Trophoblast cell (in vitro differentiated cells and primary cell): ENCODE measurements around the gene NOP53. TPM values are rescaled to one million over a fixed set of nuclear protein-coding genes. Genes with fewer than 3 reads are reported as not detected.

Source experiments
- DNase-seq, 2 donors: peaks; one replicate each; pipeline ENCODE4 v3.0.0-alpha.2; 2016
- H2AFZ ChIP-seq: 2 replicates; pipeline ENCODE4 v1.6.1; 2013; ENCODE audit warnings: low read length, moderate library complexity, mild to moderate bottlenecking; ENCODE audit not compliant: insufficient read depth, poor library complexity
- H2AK5ac ChIP-seq: 2 replicates; pipeline ENCODE4 v1.6.1; 2013; ENCODE audit warnings: mild to moderate bottlenecking, low read length
- H2BK120ac ChIP-seq: 2 replicates; pipeline ENCODE4 v1.6.1; 2013; ENCODE audit warnings: low read length, mild to moderate bottlenecking, moderate library complexity; ENCODE audit not compliant: insufficient read depth, poor library complexity
- H2BK12ac ChIP-seq: 2 replicates; pipeline ENCODE4 v1.6.1; 2013; ENCODE audit warnings: mild to moderate bottlenecking, low read length, moderate library complexity
- H2BK5ac ChIP-seq: 2 replicates; pipeline ENCODE4 v1.6.1; 2013; ENCODE audit warnings: low read length, low read depth, moderate library complexity, mild to moderate bottlenecking; ENCODE audit not compliant: poor library complexity
- H3K14ac ChIP-seq: 2 replicates; pipeline ENCODE4 v1.6.1; 2013; ENCODE audit warnings: mild to moderate bottlenecking, low read length
- H3K18ac ChIP-seq: 2 replicates; pipeline ENCODE4 v1.6.1; 2013; ENCODE audit warnings: mild to moderate bottlenecking, low read length
- H3K23ac ChIP-seq: 2 replicates; pipeline ENCODE4 v1.6.1; 2013; ENCODE audit warnings: low read length
- H3K27ac ChIP-seq: 2 replicates; pipeline ENCODE4 v1.5.1; 2013; ENCODE audit warnings: low read depth, mild to moderate bottlenecking, inconsistent platforms, low read length, moderate library complexity
- H3K27me3 ChIP-seq: 2 replicates; pipeline ENCODE4 v1.6.1; 2013; ENCODE audit warnings: inconsistent platforms, mild to moderate bottlenecking, low read length, moderate library complexity; ENCODE audit not compliant: insufficient read depth
- H3K36me3 ChIP-seq, 2 experiments: 1 replicate in 1 of 2; 2 replicates in 1 of 2; pipeline ENCODE4 v1.6.1; 2013; ENCODE audit warnings: low read length in 2 of 2, mild to moderate bottlenecking in 2 of 2, moderate library complexity in 1 of 2; ENCODE audit not compliant: insufficient read depth in 2 of 2, control insufficient read depth in 1 of 2
- H3K4ac ChIP-seq: 2 replicates; pipeline ENCODE4 v1.6.1; 2013; ENCODE audit warnings: low read depth, mild to moderate bottlenecking, low read length, moderate library complexity
- H3K4me1 ChIP-seq, 2 experiments: 1 replicate in 1 of 2; 2 replicates in 1 of 2; pipeline ENCODE4 v1.6.1; 2013; ENCODE audit warnings: low read length in 2 of 2, mild to moderate bottlenecking in 2 of 2, moderate library complexity in 1 of 2; ENCODE audit not compliant: insufficient read depth in 2 of 2, control insufficient read depth in 1 of 2
- H3K4me2 ChIP-seq: 2 replicates; pipeline ENCODE4 v1.6.1; 2013; ENCODE audit warnings: inconsistent platforms, mild to moderate bottlenecking, low read length, moderate library complexity
- H3K4me3 ChIP-seq: 2 replicates; pipeline ENCODE4 v1.5.1; 2013; ENCODE audit warnings: mild to moderate bottlenecking, low read depth, low read length, inconsistent platforms
- H3K79me1 ChIP-seq: one replicate; pipeline ENCODE4 v1.6.1; 2013; ENCODE audit warnings: low read length
- H3K79me2 ChIP-seq: 2 replicates; pipeline ENCODE4 v1.6.1; 2013; ENCODE audit warnings: low read length, mild to moderate bottlenecking; ENCODE audit not compliant: control insufficient read depth, insufficient read depth, poor library complexity
- H3K9ac ChIP-seq: 2 replicates; pipeline ENCODE4 v1.6.1; 2013; ENCODE audit warnings: mild to moderate bottlenecking, low read length
- H3K9me3 ChIP-seq: 2 replicates; pipeline ENCODE4 v1.6.1; 2013; ENCODE audit warnings: low read depth, mild to moderate bottlenecking, control low read depth, inconsistent platforms, low read length; ENCODE audit not compliant: insufficient read depth
- H4K12ac ChIP-seq: 2 replicates; pipeline ENCODE4 v1.6.1; 2013; ENCODE audit warnings: low read depth, mild to moderate bottlenecking, low read length, moderate library complexity
- H4K8ac ChIP-seq: 2 replicates; pipeline ENCODE4 v1.6.1; 2013; ENCODE audit warnings: low read depth, mild to moderate bottlenecking, low read length, moderate library complexity
- H4K91ac ChIP-seq: one replicate; pipeline ENCODE4 v1.6.1; 2013; ENCODE audit warnings: low read depth, mild to moderate bottlenecking, low read length, moderate library complexity
- WGBS: extraction: QIAGEN DNeasy Blood & Tissue Kit; methylation state at CpG from one replicate; pipeline ENCODE4 v1.1.7; 2013; ENCODE audit warnings: missing lambda C conversion rate; ENCODE audit not compliant: insufficient read length, insufficient coverage; ENCODE audit errors: extremely low coverage; 5-methylcytosine and 5-hydroxymethylcytosine counted together
- polyA plus RNA-seq: library from polyadenylated mRNA; stranded (reverse); fragments of 200-250 nt; gene quantifications from 2 replicates; pipeline ENCODE4 v1.2.3, GENCODE V29; 2013

Gene NOP53
- polyA plus RNA-seq = 244 and 253 TPM in 2 replicates

- Histone ChIP-seq H3K9me3 (no peaks in the 10 kb centered on the region), H3K4me2 (peak within 1 kb of the TSS; percentile 72), H2AFZ (peak within 1 kb of the TSS; percentile 97), H3K27me3 (no peaks in the 10 kb centered on the region), H4K12ac (peak within 1 kb of the TSS; percentile 99), H3K9ac (peak within 1 kb of the TSS; percentile 28), H3K14ac (peak within 1 kb of the TSS; percentile 92), H3K4me1 (peaks cover 4 to 6% of the 10 kb centered on the region in 2 experiments), H3K79me1 (peaks cover 10% of the 10 kb centered on the region), H3K36me3 (peaks cover 26 to 37% of the 10 kb centered on the region in 2 experiments), H3K4ac (peak within 1 kb of the TSS; percentile 72), H4K91ac (peak within 1 kb of the TSS; percentile 97), H3K4me3 (peak within 1 kb of the TSS; percentile 83), H4K8ac (peak within 1 kb of the TSS; percentile 99), H2AK5ac (no peak within 1 kb of the TSS), H3K18ac (peak within 1 kb of the TSS; percentile 98), H2BK120ac (peak within 1 kb of the TSS; percentile 90), H2BK5ac (peak within 1 kb of the TSS; percentile 98), H2BK12ac (no peak within 1 kb of the TSS), H3K27ac (peak within 1 kb of the TSS; percentile 74), H3K23ac (no peak within 1 kb of the TSS), H3K79me2 (peaks cover 5% of the 10 kb centered on the region)
- no CpG with 5 or more reads among the region's 53 CpGs for WGBS
- DNase-seq = peak; percentile 97 to 100
Measured at GRCh38 chr19:47745010-47745901, at the start of gene NOP53. Gene NOP53, plus strand, starts transcription at chr19:47745546. Its CDS starts 14 bp downstream, at chr19:47745560.

- DNase-seq = no peak
- no CpG with 5 or more reads among the region's 8 CpGs for WGBS
- Histone ChIP-seq H3K9ac (no peak overlapping the region), H3K14ac (no peak overlapping the region), H2BK120ac (no peak overlapping the region), H2BK12ac (no peak overlapping the region), H2AK5ac (no peak overlapping the region), H3K79me2 (no peaks in the 10 kb centered on the region), H3K79me1 (no peaks in the 10 kb centered on the region), H3K23ac (no peak overlapping the region), H3K27me3 (no peaks in the 10 kb centered on the region), H2BK5ac (no peak overlapping the region), H3K4ac (no peak overlapping the region), H4K12ac (no peak overlapping the region), H3K4me2 (no peak overlapping the region), H3K4me1 (no peaks in the 10 kb centered on the region), H3K27ac (no peak overlapping the region), H3K18ac (no peak overlapping the region), H2AFZ (no peak overlapping the region), H3K36me3 (peaks cover 61 to 64% of the 10 kb centered on the region in 2 experiments), H4K91ac (no peak overlapping the region), H3K9me3 (no peaks in the 10 kb centered on the region), H3K4me3 (no peak overlapping the region), H4K8ac (no peak overlapping the region)
Measured at GRCh38 chr19:47696635-47697034, 48.7 kb upstream of the NOP53 start.

- Histone ChIP-seq H3K36me3 (peaks cover 63 to 67% of the 10 kb centered on the region in 2 experiments), H2BK120ac (no peak overlapping the region), H3K14ac (no peak overlapping the region), H4K91ac (no peak overlapping the region), H2BK12ac (peak overlapping the region; percentile 28), H2AFZ (no peak overlapping the region), H3K27me3 (no peaks in the 10 kb centered on the region), H3K9me3 (no peaks in the 10 kb centered on the region), H3K23ac (no peak overlapping the region), H2BK5ac (no peak overlapping the region), H3K4me3 (no peak overlapping the region), H4K12ac (no peak overlapping the region), H3K9ac (no peak overlapping the region), H2AK5ac (no peak overlapping the region), H3K4me1 (no peaks in the 10 kb centered on the region), H3K4ac (no peak overlapping the region), H3K79me1 (no peaks in the 10 kb centered on the region), H3K27ac (no peak overlapping the region), H4K8ac (no peak overlapping the region), H3K79me2 (no peaks in the 10 kb centered on the region), H3K4me2 (no peak overlapping the region), H3K18ac (no peak overlapping the region)
- WGBS = no CpG with 5 or more reads among the region's 21 CpGs
- DNase-seq = peak; percentile 81 to 93
Measured at GRCh38 chr19:47697863-47698609, 47.3 kb upstream of the NOP53 start.

GRCh38 chr19:47698631-47699359 lies 46.6 kb upstream of the NOP53 start:
- Histone ChIP-seq H3K23ac (no peak overlapping the region), H2BK5ac (no peak overlapping the region), H3K27me3 (no peaks in the 10 kb centered on the region), H3K79me1 (no peaks in the 10 kb centered on the region), H4K91ac (no peak overlapping the region), H3K9me3 (no peaks in the 10 kb centered on the region), H3K4me2 (no peak overlapping the region), H4K12ac (no peak overlapping the region), H2BK12ac (no peak overlapping the region), H3K4ac (no peak overlapping the region), H3K36me3 (peaks cover 66 to 67% of the 10 kb centered on the region in 2 experiments), H3K27ac (no peak overlapping the region), H3K4me3 (peak overlapping the region; percentile 31), H3K14ac (no peak overlapping the region), H3K4me1 (no peaks in the 10 kb centered on the region), H2BK120ac (no peak overlapping the region), H3K79me2 (no peaks in the 10 kb centered on the region), H3K18ac (no peak overlapping the region), H4K8ac (no peak overlapping the region), H2AK5ac (no peak overlapping the region), H2AFZ (no peak overlapping the region), H3K9ac (no peak overlapping the region)
- no peak for DNase-seq
- WGBS = no CpG with 5 or more reads among the region's 46 CpGs
